Neural progenitor cell (in vitro differentiated cells): Measurements from ENCODE around the gene OPRL1. TPM values are rescaled to one million over a fixed set of nuclear protein-coding genes. Genes with fewer than 3 reads are reported as not detected.
"Not testable (repeated sequence)": the region's sequence is repeated elsewhere in the genome, so short reads cannot be mapped to it uniquely, and the experiment has no call there.

ENCODE experiments used
- DNase-seq: peaks from one replicate; pipeline ENCODE4 v3.0.0-alpha.2; 2016; ENCODE audit warnings: low spot score
- H2AFZ ChIP-seq: fragments of 200-600 bp; sonication (generic); replicated peaks from 2 replicates; pipeline ENCODE4 v1.6.1; 2016; ENCODE audit warnings: antibody characterized with exemption
- H3F3A ChIP-seq: fragments of 200-600 bp; sonication (generic); 2 replicates; pipeline ENCODE4 v1.6.1; 2016; ENCODE audit warnings: antibody characterized with exemption, low read depth
- H3K27ac ChIP-seq: fragments of 200-600 bp; sonication (generic); 2 replicates; pipeline ENCODE4 v1.5.1; 2016; ENCODE audit warnings: mild to moderate bottlenecking
- H3K27me3 ChIP-seq: fragments of 200-600 bp; sonication (generic); 2 replicates; pipeline ENCODE4 v1.6.1; 2016; ENCODE audit warnings: mild to moderate bottlenecking, moderate library complexity
- H3K36me3 ChIP-seq: fragments of 200-600 bp; sonication (generic); 2 replicates; pipeline ENCODE4 v1.5.1; 2016
- H3K4me1 ChIP-seq: fragments of 200-600 bp; sonication (generic); 2 replicates; pipeline ENCODE4 v1.6.1; 2016; ENCODE audit warnings: mixed run types
- H3K4me2 ChIP-seq: fragments of 200-600 bp; sonication (generic); 2 replicates; pipeline ENCODE4 v1.6.1; 2016
- H3K4me3 ChIP-seq: fragments of 200-600 bp; sonication (generic); 2 replicates; pipeline ENCODE4 v1.5.1; 2016
- H3K79me2 ChIP-seq: fragments of 200-600 bp; sonication (generic); 2 replicates; pipeline ENCODE4 v1.6.1; 2016; ENCODE audit warnings: low read depth
- H3K9ac ChIP-seq: fragments of 200-600 bp; sonication (generic); 2 replicates; pipeline ENCODE4 v1.6.1; 2016
- H3K9me3 ChIP-seq: fragments of 200-600 bp; sonication (generic); 2 replicates; pipeline ENCODE4 v1.5.1; 2016; ENCODE audit warnings: low read depth
- H4K20me1 ChIP-seq: fragments of 200-600 bp; sonication (generic); 2 replicates; pipeline ENCODE4 v1.6.1; 2016; ENCODE audit warnings: low read depth
- H3K27ac Mint-ChIP-seq: 3 replicates; pipeline ENCODE4 v1.8.0; 2021; ENCODE audit warnings: mixed read lengths
- H3K27me3 Mint-ChIP-seq: 2 replicates; pipeline ENCODE4 v1.8.0; 2022; ENCODE audit warnings: low read depth, mild to moderate bottlenecking, inconsistent platforms, moderate library complexity, mixed read lengths; ENCODE audit not compliant: insufficient read depth
- H3K36me3 Mint-ChIP-seq: 3 replicates; pipeline ENCODE4 v1.8.0; 2021; ENCODE audit warnings: mixed read lengths
- H3K4me1 Mint-ChIP-seq: 3 replicates; pipeline ENCODE4 v1.8.0; 2021; ENCODE audit warnings: mixed read lengths
- H3K4me3 Mint-ChIP-seq: 3 replicates; pipeline ENCODE4 v1.8.0; 2021; ENCODE audit warnings: mild to moderate bottlenecking, moderate library complexity, mixed read lengths
- H3K9me3 Mint-ChIP-seq: 3 replicates; pipeline ENCODE4 v1.8.0; 2020; ENCODE audit warnings: mixed read lengths
- CTCF ChIP-seq: fragments of 200-600 bp; sonication (generic); IDR thresholded peaks from 2 replicates; pipeline ENCODE4 v1.5.1; 2017; ENCODE audit warnings: antibody characterized with exemption, mild to moderate bottlenecking
- EZH2 ChIP-seq: fragments of 200-600 bp; sonication (generic); IDR thresholded peaks from 2 replicates; pipeline ENCODE4 v1.6.1; 2017; ENCODE audit warnings: antibody characterized with exemption, mild to moderate bottlenecking, moderate library complexity
- EZH2phosphoT487 ChIP-seq: fragments of 200-600 bp; sonication (generic); IDR thresholded peaks from 2 replicates; pipeline ENCODE4 v1.6.1; 2017; ENCODE audit warnings: antibody characterized with exemption
- total RNA-seq: library from RNA; depleted of rRNA; stranded (reverse); fragments of >200 nt; gene quantifications from 2 replicates; pipeline ENCODE4 v1.2.3, GENCODE V29; 2015; ENCODE audit warnings: low replicate concordance

OPRL1 gene
- total RNA-seq, 1 donor from 2014 or later = 1.3 TPM

DNA sequence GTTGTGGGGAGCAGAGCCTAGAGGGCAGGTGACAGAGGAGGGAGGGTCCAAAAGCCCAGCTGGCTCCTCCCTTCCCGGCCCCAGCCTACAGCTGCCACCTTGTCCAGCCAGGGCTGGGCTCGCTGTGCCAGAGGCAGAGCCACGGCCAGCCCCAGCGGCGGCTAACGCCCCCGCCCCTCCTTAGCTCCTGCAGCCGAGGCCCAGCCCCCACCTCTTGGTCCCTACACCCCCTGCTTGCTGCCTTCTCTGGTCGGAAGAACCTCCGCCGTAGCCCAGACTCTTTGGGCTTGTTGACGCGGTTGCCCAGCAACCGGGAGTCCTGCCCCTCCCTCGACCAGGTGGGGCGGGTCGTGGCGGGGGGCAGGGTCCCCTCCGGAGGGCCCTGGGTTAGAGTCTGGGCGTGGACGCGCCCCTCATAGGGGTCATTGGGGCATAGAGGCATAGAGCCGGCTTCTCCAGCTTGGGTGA, 4.8 kb downstream of the OPRL1 start:
- H3K27ac Mint-ChIP-seq = no peak overlapping the region
- H3K27me3 Mint-ChIP-seq = peaks cover 40% of the 10 kb centered on the region
- DNase-seq = peak; percentile 59
- peaks cover 36% of the 10 kb centered on the region for H3K4me1 Mint-ChIP-seq
- H3K27me3 ChIP-seq = peaks cover 93% of the 10 kb centered on the region
- no peaks in the 10 kb centered on the region for H3K36me3 Mint-ChIP-seq
- H3K79me2 ChIP-seq = no peaks in the 10 kb centered on the region
- peaks cover 42% of the 10 kb centered on the region for H3F3A ChIP-seq
- no peak overlapping the region for H3K27ac ChIP-seq
- H3K9me3 Mint-ChIP-seq = peaks cover 15% of the 10 kb centered on the region
- H3K36me3 ChIP-seq = no peaks in the 10 kb centered on the region
- peaks cover 19% of the 10 kb centered on the region for H4K20me1 ChIP-seq
- H3K9ac ChIP-seq = no peak overlapping the region
- peak overlapping the region; percentile 90 for H3K4me3 Mint-ChIP-seq
- no peak for TF ChIP-seq EZH2phosphoT487
- TF ChIP-seq CTCF = no peak
- no peak for TF ChIP-seq EZH2
- peaks cover 20% of the 10 kb centered on the region for H3K4me1 ChIP-seq
- H3K4me2 ChIP-seq = peak overlapping the region; percentile 97
- H3K4me3 ChIP-seq = peak overlapping the region; percentile 61
- no peak overlapping the region for H2AFZ ChIP-seq
- no peaks in the 10 kb centered on the region for H3K9me3 ChIP-seq

DNA sequence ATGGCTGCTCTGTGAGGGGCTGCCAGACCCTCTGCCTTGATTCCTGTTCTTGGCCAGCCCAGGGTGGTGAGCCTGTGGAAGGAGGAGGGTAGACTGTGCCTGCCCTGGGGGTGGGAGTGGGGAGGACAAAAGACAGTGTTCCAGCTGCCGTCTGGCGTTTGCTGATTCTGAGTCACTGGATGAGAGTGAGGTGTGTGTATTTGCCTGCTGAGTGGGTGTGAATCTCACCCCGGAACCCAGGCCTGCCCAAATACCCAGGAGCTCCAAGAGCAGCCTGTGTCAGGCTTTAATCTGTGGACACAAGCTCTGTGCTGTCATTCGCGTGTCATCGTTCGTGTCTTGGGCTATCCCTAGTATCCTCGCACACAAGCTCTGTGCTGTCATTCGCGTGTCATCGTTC, 6.9 kb downstream of the OPRL1 start:
- peaks cover 15% of the 10 kb centered on the region for H3K9me3 Mint-ChIP-seq
- TF ChIP-seq CTCF (no peak), EZH2 (no peak), EZH2phosphoT487 (no peak)
- no peaks in the 10 kb centered on the region for H3K79me2 ChIP-seq
- no peak overlapping the region for H3K27ac Mint-ChIP-seq
- peaks cover 87% of the 10 kb centered on the region for H3K27me3 ChIP-seq
- peaks cover 33% of the 10 kb centered on the region for H3K4me1 Mint-ChIP-seq
- H2AFZ ChIP-seq = no peak overlapping the region
- peaks cover 46% of the 10 kb centered on the region for H3K27me3 Mint-ChIP-seq
- H3K36me3 ChIP-seq = no peaks in the 10 kb centered on the region
- no peak overlapping the region for H3K9ac ChIP-seq
- H3K4me2 ChIP-seq = no peak overlapping the region
- peaks cover 24% of the 10 kb centered on the region for H3F3A ChIP-seq
- DNase-seq = no peak
- no peaks in the 10 kb centered on the region for H3K36me3 Mint-ChIP-seq
- no peak overlapping the region for H3K27ac ChIP-seq
- no peaks in the 10 kb centered on the region for H3K9me3 ChIP-seq
- peaks cover 13% of the 10 kb centered on the region for H4K20me1 ChIP-seq
- no peak overlapping the region for H3K4me3 ChIP-seq
- H3K4me3 Mint-ChIP-seq = no peak overlapping the region
- H3K4me1 ChIP-seq = peaks cover 17% of the 10 kb centered on the region

DNA sequence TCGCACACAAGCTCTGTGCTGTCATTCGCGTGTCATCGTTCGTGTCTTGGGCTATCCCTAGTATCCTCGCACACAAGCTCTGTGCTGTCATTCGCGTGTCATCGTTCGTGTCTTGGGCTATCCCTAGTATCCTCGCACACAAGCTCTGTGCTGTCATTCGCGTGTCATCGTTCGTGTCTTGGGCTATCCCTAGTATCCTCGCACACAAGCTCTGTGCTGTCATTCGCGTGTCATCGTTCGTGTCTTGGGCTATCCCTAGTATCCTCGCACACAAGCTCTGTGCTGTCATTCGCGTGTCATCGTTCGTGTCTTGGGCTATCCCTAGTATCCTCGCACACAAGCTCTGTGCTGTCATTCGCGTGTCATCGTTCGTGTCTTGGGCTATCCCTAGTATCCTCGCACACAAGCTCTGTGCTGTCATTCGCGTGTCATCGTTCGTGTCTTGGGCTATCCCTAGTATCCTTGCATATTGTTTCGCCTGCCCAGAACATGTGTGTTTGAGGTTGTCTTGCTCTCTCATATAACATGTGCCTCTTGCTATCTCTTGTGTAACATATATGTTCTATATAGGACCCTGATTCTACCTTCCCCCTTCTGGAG, 7.4 kb downstream of the OPRL1 start:
- not testable (repeated sequence) for H2AFZ ChIP-seq, H4K20me1 ChIP-seq, H3K9ac ChIP-seq, H3K27ac Mint-ChIP-seq, H3K9me3 ChIP-seq, H3K27ac ChIP-seq, DNase-seq, H3K4me3 Mint-ChIP-seq, H3K4me3 ChIP-seq, H3K36me3 ChIP-seq, H3K79me2 ChIP-seq, H3K4me2 ChIP-seq, H3K36me3 Mint-ChIP-seq
- peaks cover 19% of the 10 kb centered on the region for H3F3A ChIP-seq
- H3K9me3 Mint-ChIP-seq = peaks cover 15% of the 10 kb centered on the region
- H3K27me3 Mint-ChIP-seq = peaks cover 49% of the 10 kb centered on the region
- H3K4me1 Mint-ChIP-seq = peaks cover 33% of the 10 kb centered on the region
- H3K4me1 ChIP-seq = peaks cover 20% of the 10 kb centered on the region
- H3K27me3 ChIP-seq = peaks cover 86% of the 10 kb centered on the region

- not testable (repeated sequence) for DNase-seq, H3K4me2 ChIP-seq, H3K9me3 ChIP-seq, H3K36me3 ChIP-seq, H3K27ac ChIP-seq, H3K79me2 ChIP-seq, H4K20me1 ChIP-seq, H3K4me3 ChIP-seq, H3K27ac Mint-ChIP-seq, H2AFZ ChIP-seq, H3K9ac ChIP-seq, H3K36me3 Mint-ChIP-seq
- H3K9me3 Mint-ChIP-seq = peaks cover 15% of the 10 kb centered on the region
- Histone ChIP-seq H3K27me3 (peaks cover 82% of the 10 kb centered on the region), H3F3A (peaks cover 18% of the 10 kb centered on the region), H3K4me1 (peaks cover 13% of the 10 kb centered on the region)
- peaks cover 49% of the 10 kb centered on the region for H3K27me3 Mint-ChIP-seq
- H3K4me3 Mint-ChIP-seq = peak overlapping the region; percentile 1
- peaks cover 28% of the 10 kb centered on the region for H3K4me1 Mint-ChIP-seq
These were observed 8.7 kb downstream of the OPRL1 start for GRCh38 chr20:64088586-64088985.
